ENCODE measurements around the gene STK32C. TPM values are rescaled to one million over a fixed set of nuclear protein-coding genes. Genes with fewer than 3 reads are reported as not detected.

STK32C gene
- total and polyA plus RNA-seq, 10 of the 15 experiments (the other 5 are each of a cell fraction or from before 2014, with no cell fraction given) = 1.5 to 18.1 (median 6.4) TPM

GRCh38 chr10:132199854-132200311, 107.9 kb downstream of the STK32C start:
- Histone ChIP-seq H3K9me3 (replicated peaks; ENCODE audit: control insufficient read depth, insufficient read depth, low read length) (no peaks in the 10 kb centered on the region), H3K4me3 (no peak overlapping the region), H3K4me1 (ENCODE audit: control insufficient read depth, insufficient read depth, low read length) (no peaks in the 10 kb centered on the region), H3K9ac (ENCODE audit: control insufficient read depth, insufficient read depth, low read length) (no peak overlapping the region), H3K36me3 (ENCODE audit: control insufficient read depth in 2 of 2, insufficient read depth in 2 of 2, low read length in 1 of 2) (no peaks in the 10 kb centered on the region), H3K4me2 (ENCODE audit: control insufficient read depth, insufficient read depth) (no peak overlapping the region), H2AFZ (ENCODE audit: control insufficient read depth, low read depth, low read length) (no peak overlapping the region), H4K20me1 (ENCODE audit: control insufficient read depth, insufficient read depth) (no peaks in the 10 kb centered on the region), H3K79me2 (ENCODE audit: control insufficient read depth, insufficient read depth, low read length) (no peaks in the 10 kb centered on the region), H3K27me3 (replicated peaks in 1 of 2; ENCODE audit: control insufficient read depth in 2 of 2, insufficient read depth in 2 of 2, low read length in 1 of 2) (no peaks in the 10 kb centered on the region), H3K27ac (ENCODE audit: control insufficient read depth, insufficient read depth) (no peak overlapping the region)
- DNase-seq (ENCODE audit: low read depth, low spot score) (no peak), FAIRE-seq (no peak), ATAC-seq (no peak)
- BruUV-seq (replicated peaks) = no TSS peak
- CTCF ChIA-PET = no interaction called here
- RAD21 ChIA-PET (ENCODE audit: unreplicated experiment) = no interaction called here
- intact Hi-C loops (cut with micrococcal nuclease; ENCODE audit: unreplicated experiment) = no loop called here
- SMC1A ChIA-PET (ENCODE audit: uncharacterized antibody, unreplicated experiment) = no interaction called here
- POLR2A ChIA-PET = no interaction called here
- TF ChIP-seq ESRRA (IDR thresholded peaks at IDR 0.05; ENCODE audit: low read length) = no peak
- no peak for TF ChIP-seq SUZ12 (IDR thresholded peaks at IDR 0.05; ENCODE audit: unreplicated experiment)
- no peak for TF ChIP-seq POU2F2 (IDR thresholded peaks at IDR 0.05; ENCODE audit: borderline replicate concordance, low read depth, low read length)
- no peak for TF ChIP-seq ZSCAN29 (IDR thresholded peaks at IDR 0.05)
- TF ChIP-seq ZNF207 (IDR thresholded peaks at IDR 0.05; ENCODE audit: borderline replicate concordance) = no peak
- TF ChIP-seq SP1 (IDR thresholded peaks at IDR 0.05; ENCODE audit: low read depth, low read length) = no peak
- TF ChIP-seq CBFB (IDR thresholded peaks at IDR 0.05; ENCODE audit: low read depth) = no peak
- TF ChIP-seq EED (IDR thresholded peaks at IDR 0.05; ENCODE audit: low read depth) = no peak
- TF ChIP-seq TCF3 (IDR thresholded peaks at IDR 0.05; ENCODE audit: borderline replicate concordance, insufficient read depth, low read depth, low read length) = no peak
- no peak for TF ChIP-seq PRDM15 (CRISPR knock-in tag; IDR thresholded peaks at IDR 0.05)
- WGBS (ENCODE audit: insufficient coverage, insufficient replicate concordance, low lambda C conversion rate, missing lambda C conversion rate) = 41% methylated on average over 12 of the region's 16 CpGs
- in situ Hi-C loops (cut with MboI) = no loop called here

Data from GM12878 (cell line).